Activated CD8-positive, alpha-beta T cell treated with anti-CD3 and anti-CD28 coated beads for 36 hours (primary cell): ENCODE measurements around the gene TICAM1. TPM values are rescaled to one million over a fixed set of nuclear protein-coding genes. Genes with fewer than 3 reads are reported as not detected.
"Not testable (repeated sequence)": the region's sequence is repeated elsewhere in the genome, so short reads cannot be mapped to it uniquely, and the experiment has no call there.

ENCODE experiments used
- ATAC-seq: fragments of 200-7000 bp; cut with Tn5 transposase; one replicate; pipeline ENCODE4 v1.10.0; 2021; ENCODE audit warnings: mild to moderate bottlenecking, moderate library complexity
- CTCF ChIA-PET: fragments of 350-600 bp; sonication (Branson Sonifier 250); formaldehyde crosslinking; loops from one replicate; lab custom pipeline; 2021; ENCODE audit warnings: antibody characterized with exemption; lab: Charles Lee
- POLR2A ChIA-PET: fragments of 350-600 bp; sonication (Branson Sonifier 250); formaldehyde crosslinking; loops from one replicate; lab custom pipeline; 2021; ENCODE audit warnings: antibody characterized with exemption; lab: Charles Lee
- DNase-seq: peaks from one replicate; pipeline ENCODE4 v3.0.0-alpha.2; 2020
- H3K27ac Mint-ChIP-seq: one replicate; pipeline ENCODE4 v1.8.0; 2021; ENCODE audit warnings: mild to moderate bottlenecking, mixed read lengths
- H3K27me3 Mint-ChIP-seq: one replicate; pipeline ENCODE4 v1.8.0; 2021; ENCODE audit warnings: mixed read lengths
- H3K36me3 Mint-ChIP-seq: one replicate; pipeline ENCODE4 v1.8.0; 2021; ENCODE audit warnings: low read depth, mixed read lengths
- H3K4me1 Mint-ChIP-seq: one replicate; pipeline ENCODE4 v1.8.0; 2021; ENCODE audit warnings: low read depth, mixed read lengths
- H3K4me3 Mint-ChIP-seq: one replicate; pipeline ENCODE4 v1.8.0; 2021; ENCODE audit warnings: mild to moderate bottlenecking, moderate library complexity, mixed read lengths
- H3K9me3 Mint-ChIP-seq: one replicate; pipeline ENCODE4 v1.8.0; 2021; ENCODE audit warnings: mixed read lengths
- CTCF ChIP-seq: fragments of 200-600 bp; IDR thresholded peaks from one replicate; pipeline ENCODE4 v1.8.0; 2022; ENCODE audit warnings: antibody characterized with exemption, mild to moderate bottlenecking
- intact Hi-C: fragments of 100-400 bp; cut with micrococcal nuclease; formaldehyde crosslinking; loops from one replicate; pipeline ENCODE4 v1.10.0; 2022
- total RNA-seq, 2 experiments: library from RNA; stranded (reverse); gene quantifications; one replicate each; pipeline ENCODE4 v1.2.3, GENCODE V29; 2021

TICAM1 gene
- total RNA-seq, 2 experiments from 2014 or later = 17.4 to 17.5 TPM

DNA sequence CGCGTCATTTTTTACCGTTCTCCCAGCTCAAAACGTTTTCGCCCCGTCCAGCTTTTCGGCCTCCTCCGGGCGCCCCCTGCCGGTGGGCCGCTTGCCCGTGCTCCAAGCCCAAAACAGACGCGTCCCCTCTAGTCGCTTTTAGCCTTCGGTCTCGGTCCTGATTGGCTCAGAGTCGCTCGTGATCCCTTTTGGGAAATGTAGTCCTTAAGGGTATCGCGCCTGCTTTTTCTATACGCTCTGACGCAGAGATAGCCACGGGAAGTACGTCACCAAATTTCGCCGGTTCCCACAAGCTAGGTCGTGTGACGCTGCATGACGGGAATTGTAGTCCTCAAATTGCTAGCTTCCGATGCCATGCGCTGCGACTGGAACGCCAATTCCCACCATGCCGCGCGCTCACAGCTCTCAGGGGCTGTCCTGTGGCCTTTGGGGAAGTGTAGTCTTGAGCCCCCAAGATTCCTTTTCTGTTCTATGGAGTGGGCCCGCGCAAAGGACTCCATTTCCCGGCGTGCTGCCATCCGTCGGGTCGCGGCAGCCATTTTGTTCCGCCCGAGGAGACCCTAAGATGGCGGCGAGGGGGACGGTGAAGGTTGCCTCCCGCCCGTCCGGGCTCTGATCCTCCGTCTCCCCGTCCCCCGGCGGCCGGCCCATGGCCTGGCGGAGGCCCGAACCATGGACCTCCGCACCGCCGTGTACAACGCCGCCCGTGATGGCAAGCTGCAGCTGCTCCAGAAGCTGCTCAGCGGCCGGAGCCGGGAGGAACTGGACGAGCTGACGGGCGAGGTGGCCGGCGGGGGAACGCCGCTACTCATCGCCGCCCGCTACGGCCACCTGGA is 40.1 kb downstream of the TICAM1 start, which contains the start of gene FEM1A:
Gene FEM1A, plus strand, starts transcription at position 552 of the 836 bp plus-strand sequence. Its CDS starts 121 bp downstream, at position 673.
- Mint-ChIP-seq H3K9me3 (no peaks in the 10 kb centered on the region), H3K4me3 (peak within 1 kb of the TSS; percentile 85), H3K27me3 (no peaks in the 10 kb centered on the region), H3K4me1 (peaks cover 25% of the 10 kb centered on the region), H3K27ac (peak within 1 kb of the TSS; percentile 91), H3K36me3 (peaks cover 30% of the 10 kb centered on the region)
- CTCF ChIA-PET = interaction anchor here (0.6 to 6.4 kb wide), 31 partner anchors 9 to 282 kb away, joined by 3 to 106 read pairs (median 5); partner anchors contain the start of gene DPP9
- intact Hi-C loops = loop anchor here (2.0 kb wide), 1 partner anchor 59 kb away; no protein-coding TSS in a partner anchor
- POLR2A ChIA-PET = interaction anchor here (0.6 to 1.9 kb wide), 8 partner anchors 9 to 1574 kb away, joined by 3 to 11 read pairs (median 4); no protein-coding TSS in a partner anchor
- peak; percentile 93 for TF ChIP-seq CTCF
- ATAC-seq = peak; percentile 97
- peak; percentile 100 for DNase-seq

DNA sequence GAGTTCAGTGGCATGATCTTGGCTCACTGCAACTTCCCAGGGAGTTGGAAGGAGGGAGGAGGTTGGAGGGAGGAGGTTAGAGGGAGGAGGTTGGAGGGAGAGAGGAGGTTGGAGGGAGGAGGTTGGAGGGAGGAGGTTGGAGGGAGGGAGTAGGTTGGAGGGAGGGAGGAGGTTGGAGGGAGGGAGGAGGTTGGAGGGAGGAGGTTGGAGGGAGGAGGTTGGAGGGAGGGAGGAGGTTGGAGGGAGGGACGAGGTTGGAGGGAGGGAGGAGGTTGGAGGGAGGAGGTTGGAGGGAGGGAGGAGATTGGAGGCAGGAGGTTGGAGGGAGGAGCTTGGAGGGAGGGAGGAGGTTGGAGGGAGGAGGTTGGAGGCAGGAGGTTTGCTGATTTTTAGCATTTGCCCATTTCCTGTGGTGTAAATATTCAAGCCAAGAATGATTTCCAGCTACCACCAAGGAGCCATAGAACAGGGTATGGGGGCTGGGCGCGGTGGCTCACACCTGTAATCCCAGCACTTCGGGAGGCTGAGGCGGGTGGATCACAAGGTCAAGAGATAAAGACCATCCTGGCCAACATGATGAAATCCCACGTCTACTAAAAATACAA is 45.0 kb downstream of the TICAM1 start:
- ATAC-seq, intact Hi-C loops, CTCF ChIA-PET, H3K4me1 Mint-ChIP-seq, POLR2A ChIA-PET, H3K9me3 Mint-ChIP-seq, H3K4me3 Mint-ChIP-seq, H3K27ac Mint-ChIP-seq, DNase-seq, H3K36me3 Mint-ChIP-seq, H3K27me3 Mint-ChIP-seq: not testable (repeated sequence)

DNA sequence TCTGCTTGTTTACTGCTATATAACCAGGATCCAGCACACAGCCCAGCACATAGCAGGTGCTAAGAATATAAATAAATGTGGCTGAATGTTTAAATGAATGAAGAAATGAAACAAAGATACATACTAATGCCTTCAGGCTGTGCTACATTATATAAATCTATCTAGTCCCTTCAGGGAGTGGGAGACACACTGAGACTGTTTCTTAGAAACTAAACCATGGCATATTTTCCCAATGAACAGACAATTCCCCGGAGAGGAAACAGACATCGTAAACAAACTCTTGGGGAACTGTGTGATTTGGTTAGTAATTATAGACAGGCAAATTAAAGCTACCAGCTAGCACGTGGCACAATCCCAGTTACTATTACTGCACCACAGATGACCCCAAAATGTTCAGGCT is 49.7 kb downstream of the TICAM1 start:
- Mint-ChIP-seq H3K36me3 (no peaks in the 10 kb centered on the region), H3K27ac (no peak overlapping the region), H3K4me3 (no peak overlapping the region), H3K4me1 (no peaks in the 10 kb centered on the region), H3K27me3 (peaks cover 7% of the 10 kb centered on the region), H3K9me3 (no peaks in the 10 kb centered on the region)
- POLR2A ChIA-PET = interaction anchor here (1.2 kb wide), 1 partner anchor 9 kb away, joined by 4 read pairs; no protein-coding TSS in a partner anchor
- DNase-seq = no peak
- ATAC-seq = no peak
- intact Hi-C loops = no loop called here
- no peak for TF ChIP-seq CTCF
- CTCF ChIA-PET = interaction anchor here (2.1 kb wide), 1 partner anchor 9 kb away, joined by 11 read pairs; the partner anchor contains the start of gene FEM1A

DNA sequence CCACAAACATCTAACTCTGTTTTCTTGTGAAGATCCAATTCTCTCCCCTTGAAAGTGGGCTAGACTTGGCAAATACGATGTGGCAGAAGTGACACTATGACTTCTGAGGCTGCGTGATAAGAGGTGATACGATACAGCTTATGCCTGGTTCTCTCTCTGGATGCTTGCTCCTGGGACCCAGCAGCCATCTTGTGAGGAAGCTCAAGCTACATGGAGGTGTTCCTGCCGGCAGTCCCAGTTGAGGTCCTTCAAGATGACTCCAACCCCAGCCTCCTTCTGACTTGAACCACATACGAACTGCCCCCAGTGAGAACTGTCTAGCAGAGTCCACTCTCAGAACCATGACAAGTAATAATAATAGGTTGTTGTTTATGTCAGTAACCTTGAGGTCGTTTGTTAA is 50.7 kb downstream of the TICAM1 start:
- ATAC-seq (no peak), DNase-seq (no peak)
- no peak overlapping the region for H3K4me3 Mint-ChIP-seq
- no peaks in the 10 kb centered on the region for H3K9me3 Mint-ChIP-seq
- no peak for TF ChIP-seq CTCF
- intact Hi-C loops = no loop called here
- POLR2A ChIA-PET = no interaction called here
- H3K27me3 Mint-ChIP-seq = peaks cover 7% of the 10 kb centered on the region
- H3K27ac Mint-ChIP-seq = no peak overlapping the region
- no peaks in the 10 kb centered on the region for H3K36me3 Mint-ChIP-seq
- no peaks in the 10 kb centered on the region for H3K4me1 Mint-ChIP-seq
- CTCF ChIA-PET = no interaction called here

- H3K36me3 Mint-ChIP-seq, ATAC-seq, DNase-seq, H3K27ac Mint-ChIP-seq, CTCF ChIA-PET, H3K9me3 Mint-ChIP-seq, POLR2A ChIA-PET, H3K4me1 Mint-ChIP-seq, H3K4me3 Mint-ChIP-seq, intact Hi-C loops: not testable (repeated sequence)
- peaks cover 11% of the 10 kb centered on the region for H3K27me3 Mint-ChIP-seq
These were observed 53.4 kb downstream of the TICAM1 start for GRCh38 chr19:4778124-4778523.
